ENCODE measurements around the gene ZBED1.
"Not testable (repeated sequence)": the region's sequence is repeated elsewhere in the genome, so short reads cannot be mapped to it uniquely, and the experiment has no call there.

ZBED1 gene

DNA sequence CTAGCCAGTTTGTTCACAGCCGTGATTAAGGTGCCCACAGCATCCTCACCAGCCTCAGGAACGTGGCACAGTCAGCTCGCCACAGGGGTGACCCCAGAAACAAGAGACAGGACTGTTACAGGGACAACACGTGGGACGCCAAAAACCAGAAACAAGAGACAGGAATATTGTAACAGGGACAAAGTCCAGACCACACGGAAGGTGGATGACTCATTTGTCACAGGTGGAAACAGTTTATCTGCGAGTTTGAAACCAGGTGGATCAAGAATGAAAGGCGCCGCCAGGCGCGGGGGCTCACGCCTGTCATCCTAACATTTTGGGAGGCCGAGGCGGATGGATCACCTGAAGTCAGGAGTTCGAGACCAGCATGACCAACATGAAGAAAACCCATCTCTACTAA, 27.7 kb downstream of the ZBED1 start:
- DNase-seq: not testable (repeated sequence)

DNA sequence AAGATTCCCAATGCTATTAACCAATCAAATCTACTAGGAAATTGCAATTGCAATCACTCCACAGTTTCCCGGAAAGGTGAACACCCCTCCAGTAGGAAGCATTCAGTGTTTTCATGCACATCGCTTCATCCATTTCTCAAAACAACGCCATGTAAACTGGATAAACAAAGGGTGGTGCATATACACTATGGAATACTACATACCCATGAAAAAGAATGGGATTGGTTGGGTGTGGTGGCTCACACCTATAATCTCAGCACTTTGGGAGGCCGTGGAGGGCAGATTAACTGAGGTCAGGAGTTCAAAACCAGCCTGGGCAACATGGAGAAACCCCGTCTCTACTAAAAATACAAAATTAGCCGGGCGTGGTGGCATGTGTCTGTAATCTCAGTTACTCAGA, 29.1 kb downstream of the ZBED1 start:
- DNase-seq: no peak

DNA sequence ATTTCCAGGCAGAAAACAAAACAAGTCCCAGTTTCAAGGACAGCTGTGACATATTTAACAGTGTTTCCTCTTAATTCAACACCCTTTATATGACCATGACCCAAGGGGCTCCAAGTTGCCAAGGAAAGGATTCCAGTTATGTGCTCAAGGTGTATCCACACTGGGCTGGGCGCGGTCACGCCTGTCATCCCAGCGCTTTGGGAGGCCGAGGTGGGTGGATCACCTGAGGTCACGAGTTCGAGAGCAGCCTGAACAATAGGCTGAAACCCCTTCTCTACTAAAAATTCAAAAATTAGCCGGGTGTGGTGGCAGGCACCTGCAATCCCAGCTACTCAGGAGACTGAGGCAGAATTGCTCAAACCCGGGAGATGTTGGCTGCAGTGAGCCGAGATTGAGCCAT, 29.6 kb downstream of the ZBED1 start:
- DNase-seq: not testable (repeated sequence)

DNA sequence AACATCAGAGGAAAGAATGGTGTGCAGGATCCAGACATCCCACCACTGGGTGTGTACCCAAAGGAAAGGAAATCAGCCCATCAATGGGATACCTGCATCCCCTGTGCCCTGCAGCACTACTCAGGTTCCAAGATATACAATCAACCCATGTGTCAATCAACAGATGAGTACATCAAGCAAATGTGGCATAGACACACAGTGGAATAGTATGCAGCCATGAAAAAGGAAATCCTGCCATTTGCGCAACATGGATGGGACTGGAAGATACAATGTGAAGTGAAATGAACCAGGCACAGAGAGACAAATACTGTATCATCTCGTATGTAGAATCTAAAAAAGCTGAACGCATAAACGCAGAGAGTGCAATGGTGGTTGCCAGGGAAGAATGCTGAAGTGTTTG, 30.9 kb downstream of the ZBED1 start:
- DNase-seq: not testable (repeated sequence)

DNA sequence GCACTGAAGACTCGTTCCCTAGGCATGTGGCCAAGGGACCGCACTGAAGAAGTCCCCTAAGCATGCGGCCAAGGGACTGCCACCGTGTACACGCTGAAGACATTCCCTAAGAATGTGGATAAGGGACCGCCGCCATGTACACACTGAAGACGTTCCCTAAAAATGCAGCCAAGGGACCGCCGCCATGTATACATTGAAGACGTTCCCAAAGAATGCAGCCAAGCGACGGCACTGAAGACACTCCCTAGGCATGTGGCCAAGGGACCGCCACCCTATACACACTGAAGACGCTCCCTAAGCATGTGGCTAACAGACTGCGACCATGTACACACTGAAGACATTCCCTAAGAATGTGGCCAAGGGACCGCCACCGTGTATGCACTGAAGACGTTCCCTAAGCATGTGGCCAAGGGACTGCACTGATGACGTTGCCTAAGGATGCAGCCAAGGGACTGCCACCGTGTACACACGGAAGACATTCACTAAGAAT, 31.5 kb downstream of the ZBED1 start:
- DNase-seq: no peak

DNA sequence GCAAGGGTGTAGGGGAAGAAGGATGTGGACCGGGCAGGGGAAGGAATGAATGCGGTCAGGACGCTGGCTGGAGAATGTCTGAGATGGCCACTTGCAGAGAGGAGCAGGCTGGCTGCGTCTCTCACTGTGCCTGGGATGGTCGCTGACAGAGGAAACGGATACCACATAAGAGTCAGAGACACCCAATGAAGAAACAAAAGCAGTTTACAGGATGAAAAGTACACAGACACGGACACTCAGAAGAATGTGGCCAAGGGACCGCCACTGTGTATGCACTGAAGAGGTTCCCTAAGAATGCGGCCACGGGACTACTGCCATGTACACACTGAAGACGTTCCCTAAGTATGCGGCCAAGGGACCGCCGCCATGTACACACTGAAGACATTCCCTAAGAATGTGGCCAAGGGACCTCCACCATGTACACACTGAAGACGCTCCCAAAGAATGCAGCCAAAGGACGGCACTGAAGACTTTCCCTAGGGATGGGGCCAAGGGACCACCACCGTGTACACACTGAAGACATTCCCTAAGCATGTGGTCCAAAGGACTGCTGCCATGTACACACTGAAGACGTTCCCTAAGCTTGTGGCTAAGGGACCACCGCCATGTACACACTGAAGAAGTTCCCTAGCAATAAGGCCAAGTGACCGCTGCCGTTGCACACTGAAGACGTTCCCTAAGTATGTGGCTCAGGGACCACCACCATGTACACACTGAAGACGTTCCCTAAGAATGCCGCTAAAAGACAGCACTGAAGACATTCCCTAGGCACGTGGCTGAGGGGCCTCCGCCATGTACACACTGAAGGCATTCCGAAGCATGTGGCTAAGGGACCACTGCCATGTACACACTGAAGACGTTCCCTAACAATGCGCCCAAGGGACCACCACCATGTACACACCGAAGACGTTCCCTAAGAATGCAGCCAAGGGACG, 32.2 kb downstream of the ZBED1 start:
- no peak for DNase-seq

DNA sequence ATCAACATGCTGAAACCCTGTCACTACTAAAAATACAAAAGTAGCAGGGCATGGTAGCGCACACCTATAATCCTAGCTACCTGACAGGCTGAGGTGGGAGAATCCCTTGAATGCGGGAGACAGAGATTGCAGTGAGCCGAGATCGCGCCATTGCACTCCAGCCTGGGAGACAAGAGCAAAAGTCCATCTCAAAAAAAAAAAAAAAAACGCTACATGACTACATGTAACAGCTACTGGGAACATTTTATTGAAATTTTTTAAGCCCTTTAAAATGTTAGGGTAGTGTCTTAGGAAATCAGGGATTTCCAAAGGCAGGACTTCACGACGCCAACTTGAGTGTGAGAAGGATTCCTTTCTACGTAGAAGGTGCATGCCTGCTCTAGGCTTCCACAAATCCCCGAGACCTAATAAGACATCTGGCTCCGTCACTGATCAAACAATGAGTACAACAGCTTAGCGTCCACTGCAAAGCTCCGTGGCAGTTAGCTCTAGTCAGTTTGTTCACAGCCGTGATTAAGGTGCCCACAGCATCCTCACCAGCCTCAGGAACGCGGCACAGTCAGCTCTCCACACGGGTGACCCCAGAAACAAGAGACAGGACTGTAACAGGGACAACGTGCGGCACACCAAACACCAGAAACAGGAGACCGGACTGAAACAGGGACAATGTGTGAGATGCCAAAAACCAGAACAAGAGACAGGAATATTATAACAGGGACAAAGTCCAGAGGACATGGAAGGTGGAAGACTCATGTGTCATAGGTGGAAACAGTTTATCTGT, 33.7 kb downstream of the ZBED1 start:
- DNase-seq: no peak

DNA sequence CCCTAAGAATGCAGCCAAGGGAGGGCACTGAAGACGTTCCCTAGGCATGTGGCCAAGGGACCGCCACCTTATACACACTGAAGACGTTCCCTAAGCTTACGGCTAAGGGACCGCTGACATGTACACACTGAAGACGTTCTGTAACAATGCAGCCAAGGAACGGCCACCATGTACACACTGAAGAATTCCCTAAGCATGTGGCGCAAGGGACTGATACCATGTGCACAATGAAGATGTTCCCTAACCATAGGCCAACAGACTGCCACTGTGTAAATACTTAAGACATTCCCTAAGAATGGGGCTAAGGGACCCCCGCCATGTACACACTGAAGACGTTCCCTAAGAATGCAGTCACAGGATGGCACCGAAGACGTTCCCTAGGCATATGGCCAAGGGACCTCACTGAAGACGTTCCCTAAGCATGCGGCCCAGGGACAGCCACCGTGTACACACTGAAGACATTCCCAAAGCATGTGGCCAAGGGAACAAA, 36.1 kb downstream of the ZBED1 start:
- DNase-seq: no peak

DNA sequence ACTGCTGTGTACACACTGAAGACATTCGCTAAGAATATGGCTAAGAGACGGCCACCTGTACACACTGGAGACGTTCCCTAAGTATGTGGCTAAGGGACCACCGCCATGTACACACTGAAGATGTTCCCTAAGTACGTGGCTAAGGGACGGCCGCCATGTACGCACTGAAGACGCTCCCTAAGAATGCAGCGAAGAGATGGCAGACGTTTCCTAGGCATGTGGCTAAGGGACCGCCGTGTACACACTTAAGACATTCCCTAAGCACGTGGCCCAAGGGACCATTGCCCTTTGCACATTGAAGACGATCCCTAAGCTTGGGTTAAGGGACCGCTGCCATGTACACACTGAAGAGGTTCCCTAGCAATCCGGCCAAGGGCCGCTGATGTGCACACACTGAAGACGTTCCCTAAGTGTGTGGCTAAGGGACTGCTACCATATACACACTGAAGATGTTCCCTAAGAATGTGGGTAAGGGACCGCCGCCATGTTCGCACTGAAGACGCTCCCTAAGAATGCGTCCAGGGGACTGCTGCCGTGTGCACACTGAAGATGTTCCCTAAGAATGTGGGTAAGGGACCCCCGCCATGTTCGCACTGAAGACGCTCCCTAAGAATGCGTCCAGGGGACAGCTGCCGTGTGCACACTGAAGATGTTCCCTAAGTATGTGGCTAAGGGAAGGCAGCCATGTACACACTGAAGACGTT, 36.7 kb downstream of the ZBED1 start:
- DNase-seq: no peak

DNA sequence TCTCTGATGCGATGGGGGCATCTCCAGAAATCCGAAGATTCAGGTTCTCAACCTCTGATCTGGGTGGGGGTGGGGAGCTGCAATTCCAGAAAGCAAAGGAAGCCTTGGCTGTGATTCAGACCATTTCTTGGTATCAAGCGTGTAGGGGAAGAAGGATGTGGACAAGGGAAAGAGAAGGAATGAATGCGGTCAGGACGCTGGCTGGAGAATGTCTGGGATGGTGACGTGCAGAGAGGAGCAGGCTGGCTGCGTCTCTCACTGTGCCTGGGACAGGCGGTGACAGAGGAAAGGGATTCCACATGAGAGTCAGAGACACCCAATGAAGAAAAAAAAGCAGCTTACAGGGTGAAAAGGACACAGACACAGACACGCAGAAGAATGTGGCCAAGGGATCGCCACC, 37.3 kb downstream of the ZBED1 start:
- not testable (repeated sequence) for DNase-seq

DNA sequence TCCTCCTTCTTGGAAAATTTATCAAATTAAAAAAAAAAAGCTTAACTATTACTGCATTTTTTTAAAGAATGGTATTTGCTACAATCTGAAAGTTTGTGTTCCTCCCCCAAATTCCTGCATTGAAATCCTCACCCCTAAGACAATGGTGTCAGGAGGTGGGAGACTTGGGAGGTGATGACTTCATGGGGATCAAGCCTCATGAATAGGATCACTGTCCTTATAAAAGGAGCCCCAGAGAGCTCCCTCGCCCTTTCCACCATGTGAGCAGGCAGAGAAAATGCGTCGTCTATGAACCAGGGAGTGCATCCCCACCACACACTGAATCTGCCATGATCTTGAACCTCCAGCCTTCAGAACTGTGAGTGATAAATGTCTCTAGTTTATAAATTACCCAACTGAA, 38.0 kb downstream of the ZBED1 start:
- DNase-seq: no peak

DNA sequence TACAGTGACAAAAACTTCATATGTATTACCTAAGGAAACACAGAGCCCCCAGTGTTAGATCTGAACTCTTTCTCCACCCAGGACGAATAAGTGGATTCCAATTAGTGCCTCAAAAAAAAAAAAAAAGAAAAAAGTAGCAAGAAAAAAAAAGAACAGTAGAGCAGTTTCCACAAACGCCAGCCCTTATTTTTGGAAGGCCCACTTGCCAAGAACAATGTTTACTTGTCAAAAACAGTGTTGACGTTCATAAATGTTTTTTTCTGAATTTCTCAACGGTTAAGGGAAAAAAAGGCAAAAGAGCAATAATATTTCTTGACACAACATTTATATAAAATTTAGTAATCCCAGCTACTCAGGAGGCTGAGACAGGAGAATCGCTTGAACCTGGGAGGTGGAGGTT, 38.7 kb downstream of the ZBED1 start:
- no peak for DNase-seq

DNA sequence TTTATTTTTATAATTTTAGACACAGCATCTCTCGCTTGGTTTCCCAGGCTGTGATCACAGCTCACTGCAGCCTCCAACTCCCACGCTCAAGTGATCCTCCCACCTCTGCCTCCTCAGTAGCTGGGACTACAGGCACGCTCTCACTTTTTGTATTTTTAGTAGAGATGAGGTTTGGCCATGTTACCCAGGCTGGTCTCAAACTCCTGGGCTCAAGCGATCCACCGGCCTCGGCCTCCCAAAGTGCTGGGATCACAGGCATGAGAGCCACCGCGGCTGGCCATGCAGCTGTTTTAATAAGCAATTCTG, 39.1 kb downstream of the ZBED1 start:
- DNase-seq: no peak

DNA sequence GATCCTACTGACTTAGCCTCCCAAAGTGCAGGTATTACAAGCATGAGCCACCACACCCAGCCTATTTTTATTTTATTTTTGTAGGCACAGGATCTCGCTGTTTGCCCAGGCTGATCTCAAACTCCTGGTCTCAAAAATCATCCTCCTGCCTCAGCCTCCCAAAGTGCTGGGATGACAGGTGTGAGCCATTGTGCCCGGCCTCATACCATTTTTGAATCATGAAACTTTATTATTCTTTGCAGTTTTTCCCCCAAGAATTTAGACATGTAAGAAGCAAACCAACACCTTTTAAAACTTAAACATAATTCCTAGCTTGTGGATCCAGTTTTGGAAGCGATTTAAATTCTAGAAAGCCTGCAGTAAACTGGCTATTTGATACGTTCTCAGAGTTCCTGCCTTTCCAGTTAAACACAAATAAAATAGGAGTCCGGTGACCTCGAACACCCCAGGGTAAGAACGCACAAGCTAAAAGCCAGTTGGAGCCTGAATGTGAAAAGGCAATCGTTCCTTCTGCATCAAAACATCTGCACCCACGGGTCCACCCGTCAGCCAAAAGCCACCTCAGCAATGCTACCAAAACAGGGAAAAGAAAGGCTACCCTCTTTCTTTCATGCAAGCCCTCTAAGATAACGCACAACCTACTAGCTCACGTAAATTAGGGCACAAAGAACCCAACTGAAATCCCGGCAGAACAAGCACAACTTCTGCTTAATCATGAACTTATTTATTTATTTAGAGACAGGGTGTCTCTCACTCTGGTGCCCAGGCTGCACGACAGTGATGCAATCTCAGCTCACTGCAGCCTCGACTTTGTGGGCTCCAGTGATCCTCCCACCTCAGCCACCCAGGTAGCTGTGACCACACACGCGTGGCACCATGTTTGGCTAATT, 39.7 kb downstream of the ZBED1 start:
- not testable (repeated sequence) for DNase-seq

DNA sequence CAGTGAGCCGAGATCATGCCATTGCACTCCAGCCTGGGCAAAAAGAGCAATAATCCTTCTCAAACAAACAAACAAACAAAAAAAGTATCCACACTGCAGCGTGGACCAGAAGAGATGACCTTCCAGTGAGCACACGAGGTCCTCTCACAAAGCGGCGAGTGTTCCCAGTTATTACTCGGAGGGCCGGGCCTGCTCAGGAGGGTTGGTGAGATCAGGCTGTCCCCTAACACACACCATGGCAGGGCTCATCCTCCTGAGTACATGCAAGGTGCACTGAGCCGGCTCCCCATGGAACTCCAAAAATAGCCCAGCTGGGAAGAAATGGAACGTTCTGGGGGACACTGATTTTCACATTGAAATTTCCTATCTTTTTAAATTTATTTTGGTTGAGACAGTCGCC, 40.7 kb downstream of the ZBED1 start:
- not testable (repeated sequence) for DNase-seq

DNA sequence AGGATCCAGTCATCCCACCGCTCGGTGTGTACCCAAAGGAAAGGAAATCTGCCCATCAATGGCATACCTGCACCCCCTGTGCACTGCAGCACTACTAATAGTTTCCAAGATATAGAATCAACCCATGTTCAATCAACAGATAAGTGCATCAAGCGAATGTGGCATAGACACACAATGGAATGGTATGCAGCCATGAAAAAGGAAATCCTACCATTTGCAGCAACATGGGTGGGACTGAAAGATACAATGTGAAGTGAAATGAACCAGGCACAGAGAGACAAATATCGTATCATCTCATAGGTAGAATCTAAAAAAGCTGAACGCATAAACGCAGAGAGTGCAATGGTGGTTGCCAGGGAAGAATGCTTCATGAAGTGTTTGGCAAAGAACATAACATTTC, 42.5 kb downstream of the ZBED1 start:
- DNase-seq: no peak

DNA sequence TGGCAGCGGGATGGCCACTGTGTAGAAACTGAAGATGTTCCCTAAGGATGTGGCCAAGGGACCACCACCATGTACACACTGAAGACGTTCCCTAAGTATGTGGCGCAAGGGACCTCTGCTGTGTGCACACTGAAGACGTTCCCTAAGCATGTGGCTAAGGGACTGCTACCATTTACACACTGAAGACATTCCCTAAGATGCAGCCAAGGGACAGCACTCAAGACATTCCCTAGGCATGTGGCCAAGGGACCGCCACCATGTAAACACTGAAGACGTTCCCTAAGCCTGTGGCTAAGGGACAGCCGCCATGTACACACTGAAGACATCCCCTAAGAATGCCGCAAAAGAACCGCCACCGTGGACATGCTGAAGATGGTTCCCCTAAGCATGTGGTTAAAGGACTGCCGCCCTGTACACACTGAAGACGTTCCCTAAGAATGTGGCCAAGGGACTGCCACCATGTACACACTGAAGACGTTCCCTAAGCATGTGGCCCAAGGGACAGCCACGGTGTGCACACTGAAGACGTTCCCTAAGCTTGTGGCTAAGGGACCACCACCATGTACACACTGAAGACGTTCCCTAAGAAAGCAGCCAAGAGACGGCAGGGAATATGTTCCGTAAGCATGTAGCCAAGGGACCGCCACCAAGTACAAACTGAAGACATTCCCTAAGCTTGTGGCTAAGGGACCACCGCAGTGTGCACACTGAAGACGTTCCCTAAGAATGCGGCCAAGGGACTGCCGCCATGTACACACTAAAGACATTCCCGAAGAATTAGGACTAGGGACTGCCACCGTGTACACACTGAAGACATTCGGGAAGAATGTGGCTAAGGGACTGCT, 43.3 kb downstream of the ZBED1 start:
- DNase-seq: no peak

DNA sequence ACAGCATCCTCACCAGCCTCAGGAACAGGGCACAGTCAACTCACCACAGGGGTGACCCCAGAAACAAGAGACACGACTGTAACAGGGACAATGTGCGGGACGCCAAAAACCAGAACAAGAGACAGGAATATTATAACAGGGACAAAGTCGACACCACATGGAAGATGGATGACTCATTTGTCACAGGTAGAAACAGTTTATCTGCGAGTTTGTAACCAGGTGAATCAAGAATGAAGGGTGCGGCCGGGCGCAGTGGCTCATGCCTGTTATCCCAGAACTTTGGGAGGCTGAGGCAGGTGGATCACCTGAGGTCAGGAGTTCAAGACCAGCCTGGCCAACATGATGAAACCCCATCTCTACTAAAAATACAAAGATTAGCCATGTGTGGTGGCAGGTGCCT, 44.7 kb downstream of the ZBED1 start:
- DNase-seq: not testable (repeated sequence)

DNA sequence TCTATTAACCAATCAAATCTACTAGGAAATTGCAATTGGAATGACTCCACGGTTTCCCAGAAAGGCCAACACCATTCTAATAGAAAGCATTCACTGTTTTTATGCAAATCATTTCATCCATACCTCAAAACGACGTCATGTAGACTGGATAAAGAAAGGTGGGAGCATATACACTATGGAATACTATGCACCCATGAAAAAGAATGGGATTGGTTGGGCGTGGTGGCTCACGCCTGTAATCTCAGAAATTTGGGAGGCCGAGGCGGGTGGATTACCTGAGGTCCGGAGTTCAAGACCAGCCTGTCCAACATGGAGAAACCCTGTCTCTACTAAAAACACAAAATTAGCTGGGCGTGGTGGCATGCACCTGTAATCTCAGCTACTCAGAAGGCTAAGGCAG, 46.2 kb downstream of the ZBED1 start:
- not testable (repeated sequence) for DNase-seq

DNA sequence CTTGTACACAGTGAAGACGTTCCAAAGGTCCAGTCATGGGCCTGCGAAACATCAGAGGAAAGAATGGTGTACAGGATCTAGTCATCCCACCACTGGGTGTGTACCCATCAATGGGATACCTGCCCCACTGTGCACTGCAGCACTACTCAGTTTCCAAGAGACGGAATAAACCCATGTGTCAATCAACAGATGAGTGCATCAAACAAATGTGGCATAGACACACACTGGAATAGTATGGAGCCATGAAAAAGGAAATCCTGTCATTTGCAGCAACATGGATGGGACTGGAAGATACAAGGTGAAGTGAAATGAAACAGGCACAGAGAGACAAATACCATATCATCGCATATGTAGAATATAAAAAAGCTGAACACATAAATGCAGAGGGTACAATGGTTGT, 48.0 kb downstream of the ZBED1 start:
- no peak for DNase-seq

DNA sequence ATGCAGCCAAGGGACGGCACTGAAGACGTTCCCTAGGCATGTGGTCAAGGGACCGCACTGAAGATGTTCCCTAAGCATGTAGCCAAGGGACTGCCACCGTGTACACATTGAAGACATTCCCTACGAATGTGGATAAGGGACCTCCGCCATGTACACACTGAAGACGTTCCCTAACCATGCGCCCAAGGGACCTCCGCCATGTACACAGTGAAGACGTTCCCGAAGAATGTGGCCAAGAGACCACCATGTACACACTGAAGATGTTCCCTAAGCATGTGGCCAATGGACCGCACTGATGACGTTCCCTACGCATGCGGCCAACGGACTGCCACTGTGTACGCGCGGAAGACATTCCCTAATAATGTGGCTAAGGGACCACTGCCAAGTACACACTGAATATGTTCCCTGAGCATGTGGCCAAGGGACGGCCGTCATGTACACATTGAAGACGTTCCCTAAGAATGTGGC, 48.4 kb downstream of the ZBED1 start:
- DNase-seq: no peak

All from NCI-H187 (cell line).